ENCODE data around the gene TCFL5.

Gene TCFL5

DNA sequence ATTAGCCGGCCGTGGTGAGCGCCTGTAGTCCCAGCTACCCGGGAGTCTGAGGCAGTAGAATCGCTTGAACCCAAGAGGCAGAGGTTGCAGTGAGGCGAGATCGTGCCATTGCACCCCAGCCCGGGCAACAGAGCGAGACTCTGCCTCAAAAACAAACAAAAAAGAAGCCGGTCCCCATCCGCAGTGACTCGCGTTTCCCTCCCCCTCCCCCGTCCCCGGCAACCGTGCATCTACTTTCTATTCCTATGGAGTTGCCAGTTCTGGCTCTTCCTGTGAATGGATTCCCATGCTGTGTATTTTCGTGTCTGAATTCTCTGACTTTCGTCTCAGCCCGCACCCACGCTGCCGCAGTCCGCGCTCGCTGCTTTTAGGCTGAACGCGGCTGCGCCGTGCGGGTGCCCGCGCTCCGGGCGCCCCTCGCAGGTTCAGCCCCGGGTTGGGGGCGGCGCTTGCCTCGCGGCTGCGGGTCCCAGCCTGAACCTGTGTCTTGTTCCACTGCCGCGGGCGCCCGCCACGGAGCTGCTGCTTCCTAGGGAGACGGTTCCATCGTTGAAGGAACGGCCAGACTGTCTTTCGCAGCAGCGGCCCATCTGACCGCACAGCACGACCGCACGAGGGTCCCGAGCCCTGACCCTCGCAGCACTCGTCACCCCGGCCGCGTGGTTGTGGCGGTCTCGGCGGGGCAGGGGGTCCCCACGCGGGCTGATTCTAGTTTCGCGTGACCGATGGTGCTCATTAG is 66.4 kb downstream of the TCFL5 start:
- DNase-seq (ENCODE audit: low read depth): peak; percentile 28

DNA sequence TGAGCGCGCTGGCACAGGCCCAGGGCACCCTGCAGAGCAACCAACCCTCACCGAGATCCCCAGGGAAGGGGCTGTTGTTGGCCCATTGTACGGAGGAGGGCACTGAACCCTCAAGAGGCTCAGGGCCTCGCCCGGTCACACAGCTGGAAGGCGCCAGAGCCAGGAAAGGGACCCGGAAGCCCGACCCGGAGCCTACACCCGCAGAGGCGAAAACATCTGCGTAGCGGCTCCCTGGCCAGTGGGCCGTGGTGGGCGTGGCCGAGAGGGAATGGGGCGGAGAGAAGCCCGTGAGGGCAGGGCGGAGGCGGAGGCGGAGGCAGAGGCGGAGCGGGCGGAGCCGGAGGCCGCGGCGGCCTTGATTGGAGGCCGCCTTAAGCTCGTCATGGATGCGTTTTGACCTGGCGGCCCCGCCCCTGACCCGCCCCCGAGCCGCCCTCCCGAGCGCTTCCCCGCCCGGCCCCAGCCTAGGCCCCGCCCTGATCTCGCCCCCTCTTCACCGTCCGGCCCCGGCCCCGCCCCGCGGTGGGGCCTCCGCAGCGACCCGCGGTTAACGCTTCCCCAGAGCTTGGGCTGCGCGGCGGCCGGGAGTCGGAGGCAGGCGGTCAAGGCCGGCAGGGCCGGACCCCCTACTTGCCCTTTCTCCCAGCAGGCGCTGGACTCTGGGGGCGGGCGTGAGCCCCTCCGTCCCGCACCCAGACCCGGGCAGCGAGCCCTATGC is 67.5 kb downstream of the TCFL5 start:
- DNase-seq (ENCODE audit: low read depth): peak; percentile 81

DNA sequence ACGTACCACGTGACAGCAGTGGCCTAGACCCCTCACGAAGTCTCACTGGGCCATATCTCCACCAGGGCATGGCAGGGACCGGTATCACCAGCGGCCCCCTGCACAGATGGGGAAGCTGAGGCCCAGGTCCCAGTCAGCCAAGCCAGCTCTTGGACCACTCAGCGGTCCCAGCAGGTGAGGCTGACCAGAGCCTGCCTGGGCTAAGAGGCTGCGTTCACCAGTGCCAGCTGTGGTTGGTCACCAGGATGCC is 67.9 kb downstream of the TCFL5 start:
- DNase-seq (ENCODE audit: low read depth): no peak

DNA sequence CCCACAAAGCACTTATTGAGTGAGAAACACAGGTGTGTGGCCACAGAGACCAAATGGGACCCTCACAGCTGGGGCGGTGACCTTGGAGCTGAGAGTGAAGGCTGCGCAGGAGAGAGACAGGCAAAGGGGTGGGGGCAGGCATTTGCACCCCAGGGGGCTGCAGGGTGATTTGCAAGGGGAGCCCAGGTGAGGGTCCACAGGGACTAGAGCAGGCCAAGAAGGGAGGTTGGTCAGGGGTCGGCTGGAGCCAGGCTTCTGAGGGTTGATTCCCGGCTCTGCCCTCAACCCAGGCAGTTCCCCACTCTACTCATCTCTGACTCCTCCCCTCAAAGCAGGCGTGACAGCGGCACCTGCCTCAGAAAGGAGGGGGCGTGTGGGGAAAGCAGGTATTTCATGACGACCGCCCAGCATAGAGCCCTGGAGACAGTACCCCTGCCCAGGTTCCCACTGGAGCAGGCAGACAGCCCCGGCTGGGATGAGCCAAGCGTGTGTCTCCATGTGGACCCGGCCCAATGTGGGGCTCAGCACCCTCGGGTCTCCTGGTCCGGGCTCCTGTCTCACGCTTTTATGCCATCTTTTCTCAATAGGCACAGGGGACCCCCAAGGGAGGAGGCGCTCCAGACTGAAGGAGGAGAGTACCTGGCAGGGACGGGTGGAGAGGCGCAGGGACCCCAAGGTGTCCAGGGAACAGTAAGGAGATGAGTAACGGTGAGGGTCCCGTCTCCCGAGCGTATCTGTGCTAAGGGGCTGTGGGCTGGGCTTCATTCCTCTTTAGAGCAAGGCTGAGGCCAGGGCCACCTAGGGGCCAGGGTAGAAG is 68.5 kb downstream of the TCFL5 start:
- DNase-seq (ENCODE audit: low read depth): no peak

DNA sequence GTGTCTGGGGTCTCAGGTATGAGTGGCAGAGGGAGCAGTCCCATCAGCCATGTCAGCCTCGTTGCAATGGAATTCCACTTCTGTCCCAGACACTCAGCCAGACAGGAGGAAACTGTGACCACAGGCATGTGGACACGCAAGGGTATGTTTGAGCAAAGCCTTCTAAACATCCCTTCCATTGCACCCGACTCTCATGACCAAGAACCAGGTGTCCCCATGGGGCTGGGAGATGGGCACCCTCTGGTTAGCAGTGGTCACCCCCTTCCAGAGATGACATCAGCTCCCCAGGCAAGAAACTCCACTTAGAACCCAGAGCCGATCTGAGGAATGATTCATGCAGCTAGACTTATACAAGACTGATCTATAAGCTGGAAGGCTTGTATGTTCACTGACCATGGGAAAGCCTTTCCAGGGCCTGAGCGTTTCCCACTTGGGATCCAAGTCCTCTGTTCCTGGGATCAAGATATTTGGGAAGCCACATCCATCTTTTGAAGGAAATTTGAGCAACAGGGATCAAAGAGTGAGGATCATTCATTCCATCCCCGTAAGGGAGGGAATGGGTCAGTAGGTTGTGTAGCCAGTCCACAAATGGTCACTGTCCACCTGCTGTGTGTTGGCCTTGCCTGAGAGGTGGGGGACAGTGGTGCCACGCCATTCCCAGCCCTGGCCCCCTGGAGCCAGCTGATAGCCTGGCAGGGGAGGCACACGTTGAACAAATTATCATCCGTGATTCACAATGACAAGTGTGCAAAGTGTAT is 69.3 kb downstream of the TCFL5 start:
- no peak for DNase-seq (ENCODE audit: low read depth)

DNA sequence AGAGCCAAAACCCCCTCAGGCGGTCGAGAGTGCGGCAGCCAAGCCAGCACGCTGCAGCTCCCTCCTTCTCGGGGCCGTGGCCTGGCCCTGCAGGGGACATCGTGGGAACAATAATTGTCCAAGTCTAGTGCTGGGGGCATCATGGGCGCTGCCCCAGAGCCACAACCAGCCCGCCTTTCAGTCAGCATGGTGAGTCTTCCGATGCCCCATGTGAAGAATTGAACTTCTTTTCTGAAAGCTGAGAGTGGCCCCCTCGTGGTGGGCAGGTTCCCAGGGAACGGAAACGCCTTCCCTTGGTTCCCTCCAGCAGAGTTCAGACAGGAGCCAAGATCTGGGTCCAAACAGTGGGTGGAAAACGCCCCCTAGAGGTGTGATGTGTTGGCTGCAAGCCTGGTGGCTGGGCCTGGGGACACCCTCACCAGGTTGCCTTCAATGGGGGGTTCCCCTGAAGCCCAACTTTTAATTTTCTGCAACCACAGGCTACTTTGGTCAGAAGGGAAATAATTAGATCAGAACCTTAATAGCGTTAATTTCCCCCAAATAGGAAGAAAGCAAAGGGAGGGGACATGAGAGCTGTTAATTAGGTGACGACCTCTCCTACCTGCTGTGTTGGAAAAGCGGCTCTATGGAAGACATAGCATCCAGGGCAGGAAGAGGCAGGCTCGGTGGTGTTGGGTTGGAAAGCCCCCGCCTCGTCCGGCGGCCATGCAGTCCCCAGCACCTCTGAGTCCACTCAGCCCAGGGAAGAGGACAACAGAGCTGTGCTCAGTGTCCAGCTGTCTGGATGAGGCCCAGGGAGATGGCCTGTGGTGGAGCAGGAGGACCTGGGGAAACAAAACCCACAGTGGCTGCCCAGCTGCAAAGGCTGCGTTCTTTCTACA is 70.1 kb downstream of the TCFL5 start:
- peak; percentile 45 for DNase-seq (ENCODE audit: low read depth)

Measured in stimulated activated CD8-positive, alpha-beta memory T cell treated with anti-CD3 and anti-CD28 coated beads, Interleukin-15, amount 100 ng/mL, for 1 hour (primary cell).